H1 (cell line): ENCODE data around the gene EAPP. TPM values are rescaled to one million over a fixed set of nuclear protein-coding genes. Genes with fewer than 3 reads are reported as not detected.
"Not testable (repeated sequence)": the region's sequence is repeated elsewhere in the genome, so short reads cannot be mapped to it uniquely, and the experiment has no call there.

Experiments
- CTCF ChIA-PET: fragments of 300-600 bp; sonication (Branson Sonifier 250); formaldehyde crosslinking; loops from one replicate; lab custom pipeline; 2021; ENCODE audit not compliant: partially characterized antibody; lab: Charles Lee
- POLR2A ChIA-PET: fragments of 300-600 bp; sonication (Branson Sonifier 250); formaldehyde crosslinking; loops from one replicate; lab custom pipeline; 2021; ENCODE audit warnings: inconsistent platforms; ENCODE audit not compliant: partially characterized antibody; lab: Charles Lee
- DNase-seq, 2 experiments: peaks; one replicate each; pipeline versions ENCODE4 v3.0.0 to v3.0.0-alpha.2; 2010 to 2022; ENCODE audit warnings: low spot score in 2 of 2, low read depth in 1 of 2, mixed read lengths in 1 of 2
- FAIRE-seq: peaks from 2 replicates; lab custom pipeline; 2011; peaks lifted over from hg19 to GRCh38; lab: Jason Lieb, UNC
- H2AFZ ChIP-seq: 2 replicates; pipeline ENCODE4 v1.8.1; 2012; ENCODE audit warnings: low read length, inconsistent platforms
- H2AK5ac ChIP-seq: 2 replicates; pipeline ENCODE4 v1.6.1; 2013; ENCODE audit warnings: low read depth, low read length
- H2BK120ac ChIP-seq: replicated peaks from 2 replicates; pipeline ENCODE3; 2013; ENCODE audit warnings: low read depth, low read length, inconsistent platforms
- H2BK12ac ChIP-seq: 2 replicates; pipeline ENCODE4 v1.6.1; 2013; ENCODE audit warnings: low read depth, low read length
- H2BK15ac ChIP-seq: 2 replicates; pipeline ENCODE4 v1.6.1; 2013; ENCODE audit warnings: low read length
- H2BK20ac ChIP-seq: 2 replicates; pipeline ENCODE4 v1.6.1; 2013; ENCODE audit warnings: low read length
- H2BK5ac ChIP-seq: 2 replicates; pipeline ENCODE4 v1.6.1; 2013; ENCODE audit warnings: low read depth, low read length
- H3K14ac ChIP-seq: 2 replicates; pipeline ENCODE4 v1.6.1; 2013; ENCODE audit warnings: inconsistent platforms; ENCODE audit not compliant: insufficient read length
- H3K18ac ChIP-seq: 2 replicates; pipeline ENCODE4 v1.6.1; 2013; ENCODE audit warnings: low read length; ENCODE audit errors: extremely low read depth
- H3K23ac ChIP-seq: 2 replicates; pipeline ENCODE4 v1.6.1; 2013; ENCODE audit warnings: inconsistent platforms; ENCODE audit not compliant: insufficient read length
- H3K23me2 ChIP-seq: 2 replicates; pipeline ENCODE4 v1.6.1; 2013; ENCODE audit warnings: low read depth, low read length
- H3K27ac ChIP-seq: 2 replicates; pipeline ENCODE4 v1.6.1; 2011; ENCODE audit warnings: low read depth, low read length, inconsistent platforms
- H3K27me3 ChIP-seq, 4 experiments: replicated peaks in 1 of 4; 1 replicate in 1 of 4; 2 replicates in 3 of 4; pipeline versions ENCODE4 v1.6.1 to v1.8.1; 2011 to 2013; ENCODE audit warnings: low read length in 3 of 4, mild to moderate bottlenecking in 3 of 4, inconsistent platforms in 2 of 4, mixed read lengths in 2 of 4, moderate library complexity in 1 of 4; ENCODE audit not compliant: control insufficient read depth in 3 of 4, insufficient read depth in 3 of 4; ENCODE audit errors: extremely low read depth in 1 of 4
- H3K36me3 ChIP-seq, 4 experiments: 2 replicates each; pipeline versions ENCODE4 v1.6.1 to v1.8.1; 2011 to 2013; ENCODE audit warnings: mild to moderate bottlenecking in 4 of 4, low read length in 3 of 4, moderate library complexity in 2 of 4, control low read depth in 1 of 4, inconsistent platforms in 1 of 4; ENCODE audit not compliant: insufficient read depth in 4 of 4, control insufficient read depth in 2 of 4
- H3K4ac ChIP-seq: replicated peaks from 2 replicates; pipeline ENCODE3; 2013; ENCODE audit warnings: low read length, low read depth, mixed read lengths, inconsistent platforms; ENCODE audit not compliant: insufficient read length
- H3K4me1 ChIP-seq, 4 experiments: replicated peaks in 1 of 4; 1 replicate in 1 of 4; 2 replicates in 3 of 4; pipeline versions ENCODE4 v1.6.1 to v1.8.1; 2011 to 2013; ENCODE audit warnings: low read length in 3 of 4, inconsistent platforms in 2 of 4, mixed read lengths in 1 of 4; ENCODE audit not compliant: insufficient read depth in 4 of 4, control insufficient read depth in 3 of 4
- H3K4me2 ChIP-seq, 2 experiments: 2 replicates each; pipeline versions ENCODE4 v1.6.1 to v1.8.1; 2011 to 2013; ENCODE audit warnings: low read depth in 2 of 2, low read length in 2 of 2, control low read depth in 1 of 2, inconsistent platforms in 1 of 2, mild to moderate bottlenecking in 1 of 2; ENCODE audit not compliant: insufficient read depth in 1 of 2
- H3K4me3 ChIP-seq, 4 experiments: fragments of 200-600, 300-600 bp in 1 of 4; sonication (generic), shearing (Covaris generic), sonication (Bioruptor Twin) in 1 of 4; 2 replicates each; pipeline versions ENCODE4 v1.5.1 to v1.8.1; 2011 to 2016; ENCODE audit warnings: low read length in 4 of 4, low read depth in 3 of 4, control low read depth in 2 of 4, inconsistent platforms in 2 of 4, mild to moderate bottlenecking in 2 of 4, mixed read lengths in 1 of 4, moderate library complexity in 1 of 4; ENCODE audit not compliant: insufficient read depth in 2 of 4; ENCODE audit errors: extremely low read depth in 1 of 4
- H3K56ac ChIP-seq: replicated peaks from 2 replicates; pipeline ENCODE3; 2013; ENCODE audit warnings: low read depth, mild to moderate bottlenecking, mixed read lengths, low read length, inconsistent platforms; ENCODE audit not compliant: insufficient read length
- H3K79me1 ChIP-seq: 2 replicates; pipeline ENCODE4 v1.6.1; 2013; ENCODE audit warnings: low read depth, low read length, control low read depth
- H3K79me2 ChIP-seq, 2 experiments: 2 replicates each; pipeline versions ENCODE4 v1.6.1 to v1.8.1; 2012 to 2013; ENCODE audit warnings: low read length in 2 of 2, mild to moderate bottlenecking in 2 of 2, inconsistent platforms in 1 of 2; ENCODE audit not compliant: insufficient read depth in 2 of 2, control insufficient read depth in 1 of 2
- H3K9ac ChIP-seq, 4 experiments: replicated peaks in 1 of 4; 1 replicate in 1 of 4; 2 replicates in 3 of 4; pipeline versions ENCODE4 v1.6.1 to v1.8.1; 2011 to 2013; ENCODE audit warnings: low read depth in 3 of 4, low read length in 3 of 4, control low read depth in 2 of 4, mild to moderate bottlenecking in 2 of 4, moderate library complexity in 2 of 4, inconsistent platforms in 1 of 4; ENCODE audit errors: extremely low read depth in 1 of 4
- H3K9me3 ChIP-seq, 2 experiments: 2 replicates each; pipeline versions ENCODE4 v1.6.1 to v1.8.1; 2012 to 2013; ENCODE audit warnings: mild to moderate bottlenecking in 2 of 2, moderate library complexity in 2 of 2, control low read depth in 1 of 2, inconsistent platforms in 1 of 2, low read depth in 1 of 2, low read length in 1 of 2, mixed read lengths in 1 of 2; ENCODE audit not compliant: insufficient read depth in 2 of 2
- H4K20me1 ChIP-seq, 2 experiments: replicated peaks in 1 of 2; 2 replicates each; pipeline versions ENCODE3 to v1.8.1; 2011 to 2013; ENCODE audit warnings: inconsistent platforms in 2 of 2, low read length in 2 of 2, mild to moderate bottlenecking in 1 of 2; ENCODE audit not compliant: insufficient read depth in 2 of 2, control insufficient read depth in 1 of 2
- H4K5ac ChIP-seq: 2 replicates; pipeline ENCODE4 v1.6.1; 2013; ENCODE audit warnings: low read length, low read depth, mixed read lengths, inconsistent platforms; ENCODE audit not compliant: insufficient read length
- H4K8ac ChIP-seq: 2 replicates; pipeline ENCODE4 v1.8.0; 2013; ENCODE audit warnings: mild to moderate bottlenecking, moderate library complexity, low read length, inconsistent platforms; ENCODE audit not compliant: insufficient read depth; ENCODE audit errors: extremely low read depth
- H4K91ac ChIP-seq: replicated peaks from 2 replicates; pipeline ENCODE3; 2013; ENCODE audit warnings: low read length, mixed read lengths, inconsistent platforms; ENCODE audit not compliant: insufficient read length
- WGBS, 2 experiments: shearing (Covaris generic) in 1 of 2; methylation state at CpG; one replicate each; pipeline versions ENCODE4 v1.1.6 to v1.1.7; 2013 to 2015; ENCODE audit warnings: low lambda C conversion rate in 2 of 2, mixed read lengths in 2 of 2, inconsistent platforms in 1 of 2, low coverage in 1 of 2, missing lambda C conversion rate in 1 of 2; ENCODE audit not compliant: insufficient replicate concordance in 2 of 2, insufficient coverage in 1 of 2, insufficient read length in 1 of 2; ENCODE audit errors: extremely low coverage in 1 of 2, missing lambda C conversion rate in 1 of 2; 5-methylcytosine and 5-hydroxymethylcytosine counted together
- polyA plus RNA-seq, 7 experiments: library from polyadenylated mRNA; depleted of rRNA in 3 of 7; stranded (reverse) in 5 of 7; unstranded in 2 of 7; fragments of >200 nt in 5 of 7; fragments of 200-250 nt in 2 of 7; gene quantifications; 1 replicate in 5 of 7; 2 replicates in 1 of 7; 4 replicates in 1 of 7; pipeline versions ENCODE4 v1.2.1 to v1.2.3, GENCODE V29; 2011 to 2013; ENCODE audit warnings: missing spikeins in 2 of 7, mixed read lengths in 2 of 7
- total RNA-seq: library from RNA; stranded (reverse); fragmentation: NEBNext Ultra II Directional; extraction: Animal tissue kit (Norgen Biotek cat#: 25700); gene quantifications from 2 replicates; pipeline ENCODE4 v1.2.1, GENCODE V29; 2021

Gene EAPP
- total and polyA plus RNA-seq, 2 of the 8 experiments (the other 6 are each of a cell fraction or from before 2014, with no cell fraction given) = 18.3 to 28.7 TPM

GRCh38 chr14:34476036-34476435, 63.5 kb downstream of the EAPP start:
- H4K5ac ChIP-seq, H2BK120ac ChIP-seq, POLR2A ChIA-PET, H4K8ac ChIP-seq, H2BK20ac ChIP-seq, H3K27me3 ChIP-seq, H3K4ac ChIP-seq, H2BK12ac ChIP-seq, H3K79me1 ChIP-seq, H3K27ac ChIP-seq, H4K91ac ChIP-seq, H3K23ac ChIP-seq, H2AK5ac ChIP-seq, H3K36me3 ChIP-seq, H2AFZ ChIP-seq, H3K4me1 ChIP-seq, H3K79me2 ChIP-seq, H3K4me2 ChIP-seq, H3K18ac ChIP-seq, H2BK5ac ChIP-seq, H3K4me3 ChIP-seq, H4K20me1 ChIP-seq, DNase-seq, H3K9me3 ChIP-seq, CTCF ChIA-PET, H3K9ac ChIP-seq, H3K56ac ChIP-seq, FAIRE-seq, H2BK15ac ChIP-seq, H3K14ac ChIP-seq, H3K23me2 ChIP-seq: not testable (repeated sequence)
- 100% methylated on average over 1 of the region's 31 CpGs; no CpG with 5 or more reads in 1 of the 2 experiments for WGBS, 2 experiments
